ENCODE data around the gene IL31RA. TPM values are rescaled to one million over a fixed set of nuclear protein-coding genes. Genes with fewer than 3 reads are reported as not detected.

IL31RA gene
- total RNA-seq, 5 donors from 2014 or later (not counting 1 experiment from before 2014, with no cell fraction given), result not detected

DNA sequence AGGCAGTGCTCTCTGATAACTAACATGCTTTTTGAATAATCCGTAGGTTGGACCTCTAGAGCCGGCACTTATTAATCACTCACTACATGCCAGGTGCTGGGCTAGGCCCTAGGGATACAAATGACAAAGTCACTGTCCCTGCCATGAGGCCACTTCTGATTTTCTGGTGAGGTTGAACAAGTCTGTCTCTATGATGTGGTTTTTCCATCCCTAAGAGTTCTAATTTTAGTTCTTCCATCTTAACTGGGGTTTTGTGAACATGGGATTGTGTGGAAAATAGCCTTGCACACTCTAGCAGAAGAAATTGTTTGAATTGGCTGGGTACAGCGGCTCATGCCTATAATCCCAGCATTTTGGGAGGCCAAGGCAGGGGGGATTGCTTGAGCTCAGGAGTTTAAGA, 64.6 kb downstream of the IL31RA start:
- H3K36me3 Mint-ChIP-seq, result no peaks in the 10 kb centered on the region
- peaks cover 7 to 12% (median 9%) of the 10 kb centered on the region in 3 donors for H3K4me1 Mint-ChIP-seq
- H3K27me3 Mint-ChIP-seq, result no peaks in the 10 kb centered on the region
- no peak overlapping the region for H3K27ac Mint-ChIP-seq
- H3K9me3 Mint-ChIP-seq, result no peaks in the 10 kb centered on the region
- WGBS (ENCODE audit: insufficient coverage), result 100% methylated on average over 1 of the region's 3 CpGs
- ATAC-seq (replicated peaks in 1 of 4) (no peak), DNase-seq (no peak)
- ChIA-PET CTCF (no interaction called here), POLR2A (no interaction called here)
- peaks cover 0 to 10% of the 10 kb centered on the region in 2 experiments for H3K27me3 ChIP-seq (replicated peaks in 1 of 2; ENCODE audit: control insufficient read depth in 2 of 2, extremely low read depth in 1 of 2, insufficient read depth in 2 of 2, low read length in 1 of 2)
- no peaks in the 10 kb centered on the region for H3K36me3 ChIP-seq (ENCODE audit: control insufficient read depth in 2 of 2, extremely low read depth in 1 of 2, insufficient read depth in 1 of 2, low read length in 1 of 2)
- H3K4me3 Mint-ChIP-seq, result no peak overlapping the region
- peaks cover 0 to 7% of the 10 kb centered on the region in 2 experiments for H3K4me1 ChIP-seq (ENCODE audit: control insufficient read depth in 1 of 2, extremely low read depth in 1 of 2, insufficient read depth in 2 of 2, low read length in 2 of 2)
- H3K9me3 ChIP-seq, result no peaks in the 10 kb centered on the region
- H3K27ac ChIP-seq (ENCODE audit: low read length), result no peak overlapping the region
- H3K4me3 ChIP-seq (ENCODE audit: control insufficient read depth in 1 of 2, extremely low read depth in 1 of 2, low read length in 1 of 2), result no peak overlapping the region

DNA sequence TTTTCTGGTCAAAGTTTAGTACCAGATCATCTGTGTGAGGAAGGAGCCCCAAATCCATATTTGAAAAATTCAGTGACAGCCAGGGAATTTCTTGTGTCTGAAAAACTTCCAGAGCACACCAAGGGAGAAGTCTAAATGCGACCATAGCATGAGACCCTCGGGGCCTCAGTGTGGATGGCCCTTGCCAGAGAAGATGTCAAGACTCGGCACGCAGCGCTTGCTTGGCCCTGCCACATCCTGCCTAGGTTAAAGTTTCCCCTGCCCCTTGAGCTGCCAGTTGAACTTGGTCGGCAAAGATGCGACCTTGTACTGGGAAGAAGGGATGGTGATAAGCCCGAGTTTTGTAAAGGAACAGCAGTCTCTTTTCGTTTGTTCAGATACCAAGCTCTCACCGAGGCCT, 65.8 kb downstream of the IL31RA start:
- Histone ChIP-seq H3K9me3 (no peaks in the 10 kb centered on the region), H3K27me3 (replicated peaks in 1 of 2; ENCODE audit: control insufficient read depth in 2 of 2, extremely low read depth in 1 of 2, insufficient read depth in 2 of 2, low read length in 1 of 2) (peaks cover 0 to 10% of the 10 kb centered on the region in 2 experiments), H3K4me1 (ENCODE audit: control insufficient read depth in 1 of 2, extremely low read depth in 1 of 2, insufficient read depth in 2 of 2, low read length in 2 of 2) (peaks cover 0 to 7% of the 10 kb centered on the region in 2 experiments), H3K4me3 (ENCODE audit: control insufficient read depth in 1 of 2, extremely low read depth in 1 of 2, low read length in 1 of 2) (no peak overlapping the region), H3K27ac (ENCODE audit: low read length) (no peak overlapping the region), H3K36me3 (ENCODE audit: control insufficient read depth in 2 of 2, extremely low read depth in 1 of 2, insufficient read depth in 1 of 2, low read length in 1 of 2) (no peaks in the 10 kb centered on the region)
- Mint-ChIP-seq H3K4me1 (peaks cover 7 to 12% (median 9%) of the 10 kb centered on the region in 3 donors), H3K4me3 (no peak overlapping the region), H3K36me3 (no peaks in the 10 kb centered on the region), H3K27me3 (no peaks in the 10 kb centered on the region), H3K9me3 (no peaks in the 10 kb centered on the region), H3K27ac (no peak overlapping the region)
- DNase-seq (no peak), ATAC-seq (replicated peaks in 1 of 4) (no peak)
- ChIA-PET CTCF (interaction anchor here in 1 of 2 donors (0.6 kb wide), 1 partner anchor 28 kb away, joined by 5 read pairs; no protein-coding TSS in a partner anchor), POLR2A (no interaction called here)
- 79% methylated on average over 10 of the region's 10 CpGs for WGBS (ENCODE audit: insufficient coverage)

GRCh38 chr5:55917402-55918086, 66.4 kb downstream of the IL31RA start:
- WGBS (ENCODE audit: insufficient coverage), result 97% methylated on average over 4 of the region's 5 CpGs
- Mint-ChIP-seq H3K4me3 (no peak overlapping the region), H3K27me3 (no peaks in the 10 kb centered on the region), H3K36me3 (no peaks in the 10 kb centered on the region), H3K4me1 (peaks cover 7 to 12% (median 9%) of the 10 kb centered on the region in 3 donors), H3K9me3 (no peaks in the 10 kb centered on the region), H3K27ac (no peak overlapping the region)
- CTCF ChIA-PET, result interaction anchor here in 1 of 2 donors (0.6 kb wide), 1 partner anchor 27 kb away, joined by 5 read pairs; no protein-coding TSS in a partner anchor
- no peaks in the 10 kb centered on the region for H3K9me3 ChIP-seq
- peaks cover 0 to 7% of the 10 kb centered on the region in 2 experiments for H3K4me1 ChIP-seq (ENCODE audit: control insufficient read depth in 1 of 2, extremely low read depth in 1 of 2, insufficient read depth in 2 of 2, low read length in 2 of 2)
- DNase-seq (no peak), ATAC-seq (replicated peaks in 1 of 4) (no peak)
- no peak overlapping the region for H3K4me3 ChIP-seq (ENCODE audit: control insufficient read depth in 1 of 2, extremely low read depth in 1 of 2, low read length in 1 of 2)
- no peak overlapping the region for H3K27ac ChIP-seq (ENCODE audit: low read length)
- H3K36me3 ChIP-seq (ENCODE audit: control insufficient read depth in 2 of 2, extremely low read depth in 1 of 2, insufficient read depth in 1 of 2, low read length in 1 of 2), result no peaks in the 10 kb centered on the region
- H3K27me3 ChIP-seq (replicated peaks in 1 of 2; ENCODE audit: control insufficient read depth in 2 of 2, extremely low read depth in 1 of 2, insufficient read depth in 2 of 2, low read length in 1 of 2), result peaks cover 0 to 10% of the 10 kb centered on the region in 2 experiments
- POLR2A ChIA-PET, result no interaction called here

DNA sequence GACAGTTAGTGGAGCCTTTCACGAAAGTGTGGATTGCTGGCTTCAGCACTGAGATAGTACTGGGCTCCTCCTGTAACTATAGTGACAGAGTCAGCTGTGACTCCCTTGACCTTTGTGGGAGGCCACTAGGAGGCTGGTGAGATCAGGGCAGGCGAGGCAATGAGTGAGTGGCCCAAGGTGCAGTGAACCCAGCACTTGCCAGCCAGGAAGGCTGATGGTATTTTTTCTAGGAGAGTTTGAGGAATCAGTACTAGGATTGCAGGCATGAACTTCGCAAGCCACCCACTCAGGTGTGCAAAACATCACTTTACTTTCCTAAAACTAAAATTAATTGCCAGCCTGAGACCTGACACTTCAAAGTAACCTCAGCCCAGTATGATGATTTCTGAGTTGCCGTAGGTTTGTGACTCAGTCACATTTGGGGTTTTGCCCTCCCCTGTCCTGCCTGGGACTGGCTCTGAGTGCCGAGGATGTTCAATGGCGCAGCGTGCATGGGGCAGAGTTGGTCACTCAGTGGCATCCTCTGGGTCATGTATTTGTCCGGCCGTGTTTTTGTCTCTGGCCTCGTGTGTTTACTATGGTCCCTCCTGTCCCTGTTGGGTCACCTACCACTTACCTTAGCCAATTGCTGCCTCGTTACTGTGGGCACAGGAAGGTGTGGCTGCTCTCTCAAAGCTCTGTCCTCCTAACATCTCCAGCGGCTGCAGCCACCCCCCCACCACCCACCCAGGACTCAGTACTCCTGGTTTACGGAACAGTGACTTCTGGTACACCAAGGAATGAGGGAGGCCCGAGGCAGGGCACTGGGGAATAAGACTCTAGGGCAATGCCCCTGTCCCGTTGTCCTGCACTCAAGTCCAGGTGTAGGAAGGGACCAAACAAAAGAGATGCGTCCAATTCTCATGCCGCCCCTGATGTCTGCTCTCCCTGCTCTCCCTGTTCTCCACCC, 67.2 kb downstream of the IL31RA start:
- H3K4me1 ChIP-seq (ENCODE audit: control insufficient read depth in 1 of 2, extremely low read depth in 1 of 2, insufficient read depth in 2 of 2, low read length in 2 of 2), result peaks cover 4 to 14% of the 10 kb centered on the region in 2 experiments
- CTCF ChIA-PET, result no interaction called here
- no peaks in the 10 kb centered on the region for H3K9me3 ChIP-seq
- POLR2A ChIA-PET, result no interaction called here
- ATAC-seq (replicated peaks in 1 of 4) (no peak), DNase-seq (no peak)
- no peak overlapping the region for H3K4me3 Mint-ChIP-seq
- H3K27me3 Mint-ChIP-seq, result no peaks in the 10 kb centered on the region
- peaks cover 9 to 17% (median 17%) of the 10 kb centered on the region in 3 donors for H3K4me1 Mint-ChIP-seq
- WGBS (ENCODE audit: insufficient coverage), result 87% methylated on average over 9 of the region's 17 CpGs
- H3K27me3 ChIP-seq (replicated peaks in 1 of 2; ENCODE audit: control insufficient read depth in 2 of 2, extremely low read depth in 1 of 2, insufficient read depth in 2 of 2, low read length in 1 of 2), result peaks cover 0 to 7% of the 10 kb centered on the region in 2 experiments
- H3K36me3 Mint-ChIP-seq, result no peaks in the 10 kb centered on the region
- no peak overlapping the region for H3K27ac Mint-ChIP-seq
- H3K9me3 Mint-ChIP-seq, result no peaks in the 10 kb centered on the region
- no peak overlapping the region for H3K4me3 ChIP-seq (ENCODE audit: control insufficient read depth in 1 of 2, extremely low read depth in 1 of 2, low read length in 1 of 2)
- no peaks in the 10 kb centered on the region for H3K36me3 ChIP-seq (ENCODE audit: control insufficient read depth in 2 of 2, extremely low read depth in 1 of 2, insufficient read depth in 1 of 2, low read length in 1 of 2)
- no peak overlapping the region for H3K27ac ChIP-seq (ENCODE audit: low read length)

DNA sequence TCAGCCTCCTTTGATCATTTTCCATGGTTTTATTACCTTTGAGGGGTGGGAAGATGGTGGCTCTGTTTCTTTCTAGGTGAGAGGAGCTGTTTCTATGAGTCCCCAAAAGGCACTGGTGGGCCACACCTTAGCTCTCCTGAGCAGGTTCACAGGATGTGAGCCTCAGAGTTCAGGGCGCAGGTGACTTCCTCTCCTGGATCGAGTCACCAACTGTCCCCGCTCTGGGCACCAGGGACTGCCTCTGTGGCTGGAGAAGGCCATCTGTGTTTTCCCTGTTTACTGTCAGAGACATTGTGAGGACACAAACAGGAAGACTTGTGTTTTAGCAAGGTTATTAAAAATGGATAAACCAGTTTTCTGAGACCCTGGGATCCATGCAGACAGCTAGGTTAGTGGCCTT, 68.5 kb downstream of the IL31RA start:
- Histone ChIP-seq H3K27me3 (replicated peaks in 1 of 2; ENCODE audit: control insufficient read depth in 2 of 2, extremely low read depth in 1 of 2, insufficient read depth in 2 of 2, low read length in 1 of 2) (peaks cover 0 to 8% of the 10 kb centered on the region in 2 experiments), H3K36me3 (ENCODE audit: control insufficient read depth in 2 of 2, extremely low read depth in 1 of 2, insufficient read depth in 1 of 2, low read length in 1 of 2) (no peaks in the 10 kb centered on the region), H3K4me1 (ENCODE audit: control insufficient read depth in 1 of 2, extremely low read depth in 1 of 2, insufficient read depth in 2 of 2, low read length in 2 of 2) (peaks cover 4 to 22% of the 10 kb centered on the region in 2 experiments), H3K9me3 (no peaks in the 10 kb centered on the region), H3K27ac (ENCODE audit: low read length) (no peak overlapping the region), H3K4me3 (ENCODE audit: control insufficient read depth in 1 of 2, extremely low read depth in 1 of 2, low read length in 1 of 2) (no peak overlapping the region)
- Mint-ChIP-seq H3K27ac (peak overlapping the region in 1 of 2 donors; percentile 4), H3K36me3 (no peaks in the 10 kb centered on the region), H3K4me3 (no peak overlapping the region), H3K9me3 (no peaks in the 10 kb centered on the region), H3K27me3 (no peaks in the 10 kb centered on the region), H3K4me1 (peaks cover 16 to 25% (median 24%) of the 10 kb centered on the region in 3 donors)
- DNase-seq (no peak), ATAC-seq (replicated peaks in 1 of 4) (peak in 2 of 4 experiments; percentile 49 to 52)
- ChIA-PET POLR2A (no interaction called here), CTCF (interaction anchor here in 1 of 2 donors (0.6 kb wide), 1 partner anchor 15 kb away, joined by 3 read pairs; no protein-coding TSS in a partner anchor)
- 0% methylated on average over 1 of the region's 3 CpGs for WGBS (ENCODE audit: insufficient coverage)

DNA sequence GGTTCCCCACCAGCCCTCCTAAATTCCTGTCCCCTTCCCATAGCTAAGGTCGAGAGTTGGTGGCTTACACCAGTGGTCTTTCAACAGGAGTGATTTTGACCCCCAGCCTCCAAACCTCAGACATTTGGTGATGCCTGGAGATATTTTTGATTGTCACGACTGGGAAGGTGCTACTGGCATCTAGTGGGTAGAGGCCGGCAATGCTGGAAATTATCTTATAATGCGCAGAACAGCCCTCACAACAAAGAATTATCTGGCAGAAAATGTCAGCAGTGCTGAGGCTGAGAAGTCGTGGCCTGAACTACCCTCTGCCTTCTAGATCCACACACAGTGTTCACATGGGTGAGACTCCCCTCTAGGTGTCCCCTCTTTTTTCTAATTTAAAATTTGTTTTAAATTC, 69.6 kb downstream of the IL31RA start:
- peaks cover 16 to 25% (median 24%) of the 10 kb centered on the region in 3 donors for H3K4me1 Mint-ChIP-seq
- no peak for DNase-seq
- Histone ChIP-seq H3K27ac (ENCODE audit: low read length) (no peak overlapping the region), H3K27me3 (replicated peaks in 1 of 2; ENCODE audit: control insufficient read depth in 2 of 2, extremely low read depth in 1 of 2, insufficient read depth in 2 of 2, low read length in 1 of 2) (peaks cover 0 to 17% of the 10 kb centered on the region in 2 experiments), H3K4me1 (ENCODE audit: control insufficient read depth in 1 of 2, extremely low read depth in 1 of 2, insufficient read depth in 2 of 2, low read length in 2 of 2) (peaks cover 4 to 24% of the 10 kb centered on the region in 2 experiments), H3K36me3 (ENCODE audit: control insufficient read depth in 2 of 2, extremely low read depth in 1 of 2, insufficient read depth in 1 of 2, low read length in 1 of 2) (no peaks in the 10 kb centered on the region), H3K9me3 (no peaks in the 10 kb centered on the region), H3K4me3 (ENCODE audit: control insufficient read depth in 1 of 2, extremely low read depth in 1 of 2, low read length in 1 of 2) (no peak overlapping the region)
- no peaks in the 10 kb centered on the region for H3K36me3 Mint-ChIP-seq
- POLR2A ChIA-PET, result no interaction called here
- ATAC-seq (replicated peaks in 1 of 4), result no peak
- CTCF ChIA-PET, result interaction anchor here in 1 of 2 donors (0.6 to 1.4 kb wide), 2 partner anchors 14 to 613 kb away, joined by 3 read pairs; partner anchors contain the start of gene DHX29
- no peak overlapping the region for H3K4me3 Mint-ChIP-seq
- H3K27me3 Mint-ChIP-seq, result no peaks in the 10 kb centered on the region
- 89% methylated on average over 4 of the region's 5 CpGs for WGBS (ENCODE audit: insufficient coverage)
- no peak overlapping the region for H3K27ac Mint-ChIP-seq
- no peaks in the 10 kb centered on the region for H3K9me3 Mint-ChIP-seq

Measured in T-cell (primary cell).